Gastroesophageal sphincter (tissue), 4 donors: ENCODE measurements around the gene AVP. TPM values are rescaled to one million over a fixed set of nuclear protein-coding genes. Genes with fewer than 3 reads are reported as not detected.

Source experiments
- ATAC-seq: fragments of 150-250 bp; one replicate; pipeline ENCODE4 v1.9.1; 2016; ENCODE audit warnings: mild to moderate bottlenecking, moderate library complexity
- H3K27ac ChIP-seq, 4 donors: fragments of 200-600 bp; sonication (generic) in 3 of 4; 1 replicate in 3 of 4; 2 replicates in 1 of 4; pipeline ENCODE4 v1.5.1; 2016 to 2019
- H3K27me3 ChIP-seq: fragments of 200-600 bp; sonication (generic); one replicate; pipeline ENCODE4 v1.5.1; 2019
- H3K36me3 ChIP-seq, 2 donors: fragments of 200-600 bp; sonication (generic); one replicate each; pipeline ENCODE4 v1.5.1; 2019; ENCODE audit warnings: control low read depth in 1 of 2
- H3K4me1 ChIP-seq, 3 donors: fragments of 200-600 bp; sonication (generic); 1 replicate in 2 of 3; 2 replicates in 1 of 3; pipeline ENCODE4 v1.5.1; 2016 to 2019; ENCODE audit warnings: control low read depth in 2 of 3
- H3K4me3 ChIP-seq, 2 donors: fragments of 200-600 bp; sonication (generic); one replicate each; pipeline ENCODE4 v1.5.1; 2019; ENCODE audit warnings: mild to moderate bottlenecking in 1 of 2, moderate library complexity in 1 of 2
- H3K9me3 ChIP-seq, 3 donors: fragments of 200-600 bp; sonication (generic); one replicate each; pipeline ENCODE4 v1.5.1; 2017 to 2019; ENCODE audit warnings: control low read depth in 2 of 3
- CTCF ChIP-seq, 4 experiments: fragments of 200-600 bp in 2 of 4; fragments of 450-650 bp in 2 of 4; sonication (generic) in 1 of 4; IDR thresholded peaks; one replicate each; pipeline ENCODE4 v1.5.1; 2017 to 2019; ENCODE audit warnings: antibody characterized with exemption in 4 of 4, mild to moderate bottlenecking in 2 of 4, moderate library complexity in 2 of 4
- EP300 ChIP-seq: sonication (generic); formaldehyde crosslinking; IDR thresholded peaks from one replicate; pipeline ENCODE4 v1.6.1; 2017; ENCODE audit warnings: antibody characterized with exemption, mild to moderate bottlenecking
- POLR2A ChIP-seq, 2 donors: fragments of 450-650 bp; IDR thresholded peaks; one replicate each; pipeline ENCODE4 v1.6.1; 2017; ENCODE audit warnings: antibody characterized with exemption in 2 of 2, mild to moderate bottlenecking in 2 of 2, moderate library complexity in 1 of 2
- POLR2AphosphoS5 ChIP-seq: sonication (generic); formaldehyde crosslinking; IDR thresholded peaks from one replicate; pipeline ENCODE4 v1.6.1; 2017; ENCODE audit warnings: antibody characterized with exemption
- WGBS, 2 donors: methylation state at CpG; one replicate each; pipeline ENCODE4 v1.1.5; 2018; ENCODE audit warnings: low coverage in 1 of 2; 5-methylcytosine and 5-hydroxymethylcytosine counted together
- total RNA-seq, 4 donors: library from RNA; depleted of rRNA; stranded (reverse); fragments of >200 nt; gene quantifications; one replicate each; pipeline ENCODE4 v1.1.0, GENCODE V29; 2016

The AVP gene
- total RNA-seq, 4 donors from 2014 or later, result not detected

GRCh38 chr20:3111507-3111906 lies 27.0 kb upstream of the AVP start:
- H3K4me1 ChIP-seq, result peaks cover 0 to 12% (median 0%) of the 10 kb centered on the region in 3 donors
- H3K27ac ChIP-seq, result no peak overlapping the region
- H3K9me3 ChIP-seq, result no peaks in the 10 kb centered on the region
- H3K36me3 ChIP-seq, result peaks cover 0 to 73% of the 10 kb centered on the region in 2 donors
- 89% methylated on average over 4 of the region's 7 CpGs; no CpG with 5 or more reads in 1 of the 2 donors for WGBS, 2 donors
- ATAC-seq, result no peak
- H3K27me3 ChIP-seq, result no peaks in the 10 kb centered on the region
- TF ChIP-seq POLR2AphosphoS5 (no peak), CTCF (IDR thresholded peaks at IDR 0.05) (no peak), POLR2A (IDR thresholded peaks at IDR 0.05) (no peak), EP300 (no peak)
- H3K4me3 ChIP-seq, result no peak overlapping the region

GRCh38 chr20:3109350-3110302 lies 25.1 kb upstream of the AVP start:
- TF ChIP-seq CTCF (IDR thresholded peaks at IDR 0.05), result no peak
- no peak for TF ChIP-seq POLR2A (IDR thresholded peaks at IDR 0.05)
- TF ChIP-seq POLR2AphosphoS5, result no peak
- no peak for TF ChIP-seq EP300
- peaks cover 0 to 79% of the 10 kb centered on the region in 2 donors for H3K36me3 ChIP-seq
- ATAC-seq, result no peak

GRCh38 chr20:3107464-3108025 lies 23.0 kb upstream of the AVP start:
- Histone ChIP-seq H3K36me3 (peaks cover 0 to 59% of the 10 kb centered on the region in 2 donors), H3K4me3 (no peak overlapping the region), H3K4me1 (no peaks in the 10 kb centered on the region), H3K27me3 (no peaks in the 10 kb centered on the region), H3K27ac (no peak overlapping the region), H3K9me3 (no peaks in the 10 kb centered on the region)
- TF ChIP-seq POLR2AphosphoS5 (no peak), EP300 (no peak), POLR2A (IDR thresholded peaks at IDR 0.05) (no peak), CTCF (IDR thresholded peaks at IDR 0.05) (no peak)
- no peak for ATAC-seq
- WGBS, 2 donors, result 92 to 100% methylated on average over 1 to 4 of the region's 12 CpGs

More at GRCh38 chr20:3109350-3110302, 25.1 kb upstream of the AVP start:
- H3K4me3 ChIP-seq, result no peak overlapping the region
- no peaks in the 10 kb centered on the region for H3K4me1 ChIP-seq
- no peak overlapping the region for H3K27ac ChIP-seq
- no peaks in the 10 kb centered on the region for H3K9me3 ChIP-seq
- 86 to 100% methylated on average over 1 to 2 of the region's 23 CpGs for WGBS, 2 donors
- no peaks in the 10 kb centered on the region for H3K27me3 ChIP-seq

- Histone ChIP-seq H3K9me3 (no peaks in the 10 kb centered on the region), H3K36me3 (peaks cover 0 to 56% of the 10 kb centered on the region in 2 donors), H3K4me3 (no peak overlapping the region), H3K27ac (no peak overlapping the region), H3K4me1 (no peaks in the 10 kb centered on the region), H3K27me3 (no peaks in the 10 kb centered on the region)
- WGBS, 2 donors, result 80 to 88% methylated on average over 2 to 3 of the region's 14 CpGs
- ATAC-seq, result no peak
- TF ChIP-seq CTCF (IDR thresholded peaks at IDR 0.05) (no peak), POLR2AphosphoS5 (no peak), EP300 (no peak), POLR2A (IDR thresholded peaks at IDR 0.05) (no peak)
Observed at GRCh38 chr20:3106658-3107463, 22.3 kb upstream of the AVP start.
